Measurements from ENCODE around the gene ZNF622. TPM values are rescaled to one million over a fixed set of nuclear protein-coding genes. Genes with fewer than 3 reads are reported as not detected.

The ZNF622 gene
- total RNA-seq, 2 donors from 2014 or later, result 11.8 to 27.6 TPM

- Histone ChIP-seq H3K27ac (no peak overlapping the region), H3K9me3 (no peaks in the 10 kb centered on the region), H3K36me3 (no peaks in the 10 kb centered on the region), H3K4me1 (ENCODE audit: control insufficient read depth in 1 of 2, low read depth in 2 of 2) (no peaks in the 10 kb centered on the region), H3K4me3 (no peak overlapping the region), H3K27me3 (replicated peaks; ENCODE audit: insufficient read depth) (no peaks in the 10 kb centered on the region)
- no peak for DNase-seq (ENCODE audit: low spot score)
- ATAC-seq (ENCODE audit: insufficient number of reproducible peaks, low FRiP score, low read depth), result no peak
- no peak for TF ChIP-seq CTCF (IDR thresholded peaks at IDR 0.05)
Observed at GRCh38 chr5:16417398-16418074, 48.1 kb downstream of the ZNF622 start.

GRCh38 chr5:16414861-16415260 lies 50.7 kb downstream of the ZNF622 start:
- DNase-seq (ENCODE audit: low spot score) (no peak), ATAC-seq (ENCODE audit: insufficient number of reproducible peaks, low FRiP score, low read depth) (no peak)
- TF ChIP-seq CTCF (IDR thresholded peaks at IDR 0.05), result no peak
- Histone ChIP-seq H3K36me3 (no peaks in the 10 kb centered on the region), H3K4me3 (no peak overlapping the region), H3K27me3 (replicated peaks; ENCODE audit: insufficient read depth) (no peaks in the 10 kb centered on the region), H3K9me3 (no peaks in the 10 kb centered on the region), H3K4me1 (ENCODE audit: control insufficient read depth in 1 of 2, low read depth in 2 of 2) (no peaks in the 10 kb centered on the region), H3K27ac (no peak overlapping the region)

- TF ChIP-seq CTCF (IDR thresholded peaks at IDR 0.05), result no peak
- no peak for ATAC-seq (ENCODE audit: insufficient number of reproducible peaks, low FRiP score, low read depth)
- H3K36me3 ChIP-seq, result no peaks in the 10 kb centered on the region
Observed at GRCh38 chr5:16413166-16413860, 52.3 kb downstream of the ZNF622 start.

GRCh38 chr5:16412556-16412955 lies 53.0 kb downstream of the ZNF622 start:
- no peak for TF ChIP-seq CTCF (IDR thresholded peaks at IDR 0.05)
- H3K9me3 ChIP-seq, result no peaks in the 10 kb centered on the region
- H3K4me1 ChIP-seq (ENCODE audit: control insufficient read depth in 1 of 2, low read depth in 2 of 2), result no peaks in the 10 kb centered on the region
- DNase-seq (ENCODE audit: low spot score) (no peak), ATAC-seq (ENCODE audit: insufficient number of reproducible peaks, low FRiP score, low read depth) (no peak)
- H3K27ac ChIP-seq, result no peak overlapping the region
- no peak overlapping the region for H3K4me3 ChIP-seq
- no peaks in the 10 kb centered on the region for H3K27me3 ChIP-seq (replicated peaks; ENCODE audit: insufficient read depth)
- H3K36me3 ChIP-seq, result no peaks in the 10 kb centered on the region

More at GRCh38 chr5:16413166-16413860, 52.3 kb downstream of the ZNF622 start:
- H3K9me3 ChIP-seq, result no peaks in the 10 kb centered on the region
- no peak overlapping the region for H3K4me3 ChIP-seq
- DNase-seq (ENCODE audit: low spot score), result no peak
- no peak overlapping the region for H3K27ac ChIP-seq
- H3K4me1 ChIP-seq (ENCODE audit: control insufficient read depth in 1 of 2, low read depth in 2 of 2), result no peaks in the 10 kb centered on the region
- no peaks in the 10 kb centered on the region for H3K27me3 ChIP-seq (replicated peaks; ENCODE audit: insufficient read depth)

GRCh38 chr5:16411741-16412455 lies 53.7 kb downstream of the ZNF622 start:
- no peaks in the 10 kb centered on the region for H3K9me3 ChIP-seq
- no peak for TF ChIP-seq CTCF (IDR thresholded peaks at IDR 0.05)
- ATAC-seq (ENCODE audit: insufficient number of reproducible peaks, low FRiP score, low read depth) (no peak), DNase-seq (ENCODE audit: low spot score) (no peak)
- H3K27ac ChIP-seq, result no peak overlapping the region
- H3K4me1 ChIP-seq (ENCODE audit: control insufficient read depth in 1 of 2, low read depth in 2 of 2), result no peaks in the 10 kb centered on the region
- H3K36me3 ChIP-seq, result no peaks in the 10 kb centered on the region
- H3K27me3 ChIP-seq (replicated peaks; ENCODE audit: insufficient read depth), result no peaks in the 10 kb centered on the region
- H3K4me3 ChIP-seq, result no peak overlapping the region

All from thoracic aorta (tissue), 2 donors.